NB4 (cell line): ENCODE measurements around the gene RPS6KA1.

Experiments used
- CTCF ChIP-seq: IDR thresholded peaks from one replicate; pipeline ENCODE4 v1.5.1; 2012; ENCODE audit warnings: low read depth, low read length
- MYC ChIP-seq: IDR thresholded peaks from 2 replicates; pipeline ENCODE4 v1.6.1; 2011; ENCODE audit warnings: low read depth, low read length
- POLR2A ChIP-seq: IDR thresholded peaks from 2 replicates; pipeline ENCODE4 v1.6.1; 2011; ENCODE audit warnings: mild to moderate bottlenecking; ENCODE audit not compliant: insufficient read length; ENCODE audit errors: extremely low read depth
- TF ChIP-seq, protein P1 (sequence below): IDR thresholded peaks from 2 replicates; pipeline ENCODE4 v1.6.1; 2011; ENCODE audit warnings: low read depth, low read length

DNA sequence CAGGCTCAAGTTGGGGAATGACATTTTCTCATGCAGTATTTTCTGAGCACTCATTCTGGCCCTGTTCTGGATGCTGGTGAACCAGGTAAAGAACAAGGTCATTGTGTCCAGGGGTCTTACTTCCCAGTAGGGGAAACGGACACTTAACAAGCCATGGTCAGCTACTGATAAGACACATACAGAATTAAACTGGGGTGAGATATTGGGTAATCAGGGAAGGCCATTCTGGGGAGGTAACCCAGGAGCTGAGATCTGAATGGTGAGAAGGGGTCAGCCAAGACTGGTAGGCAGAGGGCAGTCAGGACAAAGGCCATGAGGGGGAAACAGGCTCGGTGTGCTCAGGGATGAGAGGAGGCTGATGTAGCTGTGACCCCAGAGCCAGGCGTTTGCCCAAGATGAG, 45.8 kb downstream of the RPS6KA1 start:
- TF ChIP-seq CTCF: no peak
- no peak for TF ChIP-seq POLR2A
- no peak for TF ChIP-seq MYC
- TF ChIP-seq, protein P1, sequence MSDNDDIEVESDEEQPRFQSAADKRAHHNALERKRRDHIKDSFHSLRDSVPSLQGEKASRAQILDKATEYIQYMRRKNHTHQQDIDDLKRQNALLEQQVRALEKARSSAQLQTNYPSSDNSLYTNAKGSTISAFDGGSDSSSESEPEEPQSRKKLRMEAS: no peak
